Stomach (tissue), 9 donors: Measurements from ENCODE around the gene FAM171A1. TPM values are rescaled to one million over a fixed set of nuclear protein-coding genes. Genes with fewer than 3 reads are reported as not detected.

ENCODE experiments used
- DNase-seq, 2 donors: peaks; one replicate each; pipeline versions ENCODE4 v3.0.0 to v3.0.0-alpha.2; 2013 to 2019
- H3K27ac ChIP-seq, 5 donors: fragments of 200-600 bp in 4 of 5; sonication (generic) in 4 of 5; one replicate each; pipeline ENCODE4 v1.5.1; 2013 to 2019; ENCODE audit warnings: mild to moderate bottlenecking in 1 of 5, moderate library complexity in 1 of 5
- H3K27me3 ChIP-seq, 3 donors: fragments of 200-600 bp; sonication (generic); one replicate each; pipeline ENCODE4 v1.5.1; 2017 to 2019; ENCODE audit warnings: mixed run types in 1 of 3
- H3K36me3 ChIP-seq, 4 donors: fragments of 200-600 bp; sonication (generic); 1 replicate in 3 of 4; 2 replicates in 1 of 4; pipeline ENCODE4 v1.5.1; 2016 to 2019
- H3K4me1 ChIP-seq, 4 donors: fragments of 200-600 bp; sonication (generic); one replicate each; pipeline ENCODE4 v1.5.1; 2016 to 2019
- H3K4me3 ChIP-seq, 4 donors: fragments of 200-600 bp; sonication (generic) in 3 of 4; one replicate each; pipeline ENCODE4 v1.5.1; 2016 to 2019; ENCODE audit warnings: mild to moderate bottlenecking in 1 of 4
- H3K9me3 ChIP-seq, 4 donors: fragments of 200-600 bp; sonication (generic); one replicate each; pipeline ENCODE4 v1.5.1; 2016 to 2019
- CTCF ChIP-seq, 7 experiments: fragments of 450-650 bp in 4 of 7; fragments of 200-600 bp in 3 of 7; sonication (generic) in 3 of 7; IDR thresholded peaks; one replicate each; pipeline ENCODE4 v1.5.1; 2016 to 2019; ENCODE audit warnings: antibody characterized with exemption in 7 of 7, control low read depth in 2 of 7, mild to moderate bottlenecking in 1 of 7
- EP300 ChIP-seq: sonication (generic); formaldehyde crosslinking; IDR thresholded peaks from one replicate; pipeline ENCODE4 v1.6.1; 2017; ENCODE audit warnings: antibody characterized with exemption
- POLR2A ChIP-seq, 4 donors: fragments of 450-650 bp; IDR thresholded peaks; one replicate each; pipeline ENCODE4 v1.6.1; 2016; ENCODE audit warnings: antibody characterized with exemption in 4 of 4, control low read depth in 2 of 4, mild to moderate bottlenecking in 1 of 4, moderate library complexity in 1 of 4
- POLR2AphosphoS5 ChIP-seq, 3 donors: sonication (generic); formaldehyde crosslinking; IDR thresholded peaks; one replicate each; pipeline ENCODE4 v1.6.1; 2016; ENCODE audit warnings: antibody characterized with exemption in 3 of 3
- WGBS, 5 donors: extraction: QIAGEN DNeasy Blood & Tissue Kit in 3 of 5; methylation state at CpG; one replicate each; pipeline versions ENCODE4 v1.1.5 to v1.1.7; 2013 to 2018; 5-methylcytosine and 5-hydroxymethylcytosine counted together
- intact Hi-C: fragments of 100-400 bp; cut with DNase I; formaldehyde crosslinking; loops from one replicate; pipeline ENCODE4 v1.15.1; 2023; ENCODE audit warnings: low total_unique reads
- polyA plus RNA-seq, 3 donors: library from polyadenylated mRNA; stranded (reverse); fragments of 200-250 nt; gene quantifications; one replicate each; pipeline ENCODE4 v1.2.3, GENCODE V29; 2013
- total RNA-seq, 5 donors: library from RNA; depleted of rRNA; stranded (reverse); fragments of >200 nt; gene quantifications; one replicate each; pipeline versions ENCODE4 v1.1.0 to v1.2.3, GENCODE V29; 2014 to 2016
- donor health status: healthy with polysubstance abuse.
- donor health status: Bipolar disorder and iron deficiency.
- donor health status: healthy.

The FAM171A1 gene
- total and polyA plus RNA-seq, 8 donors = 1.8 to 98.7 (median 10.3) TPM

- H3K36me3 ChIP-seq = no peaks in the 10 kb centered on the region
- H3K9me3 ChIP-seq = no peaks in the 10 kb centered on the region
- no peaks in the 10 kb centered on the region for H3K4me1 ChIP-seq
- TF ChIP-seq CTCF (IDR thresholded peaks at IDR 0.05) (no peak), POLR2AphosphoS5 (IDR thresholded peaks at IDR 0.05) (no peak), POLR2A (IDR thresholded peaks at IDR 0.05) (no peak), EP300 (no peak)
- DNase-seq = no peak
- 76 to 88% (median 84%) methylated on average over 9 to 11 of the region's 11 CpGs for WGBS, 5 donors
- no peak overlapping the region for H3K4me3 ChIP-seq
- intact Hi-C loops = no loop called here
- H3K27me3 ChIP-seq = no peaks in the 10 kb centered on the region
- no peak overlapping the region for H3K27ac ChIP-seq
These were observed 139.7 kb downstream of the FAM171A1 start for GRCh38 chr10:15231426-15231825.

GRCh38 chr10:15230257-15230656 lies 140.8 kb downstream of the FAM171A1 start:
- TF ChIP-seq POLR2A (IDR thresholded peaks at IDR 0.05) (no peak), POLR2AphosphoS5 (IDR thresholded peaks at IDR 0.05) (no peak), EP300 (no peak), CTCF (IDR thresholded peaks at IDR 0.05) (no peak)
- H3K27ac ChIP-seq = no peak overlapping the region
- H3K4me3 ChIP-seq = no peak overlapping the region
- H3K9me3 ChIP-seq = no peaks in the 10 kb centered on the region
- H3K36me3 ChIP-seq = peaks cover 0 to 4% (median 0%) of the 10 kb centered on the region in 4 donors
- WGBS, 5 donors = 49 to 63% (median 58%) methylated on average over 3 of the region's 3 CpGs
- H3K4me1 ChIP-seq = no peaks in the 10 kb centered on the region
- intact Hi-C loops = no loop called here
- H3K27me3 ChIP-seq = no peaks in the 10 kb centered on the region
- DNase-seq = no peak

- Histone ChIP-seq H3K9me3 (no peaks in the 10 kb centered on the region), H3K4me1 (no peaks in the 10 kb centered on the region), H3K4me3 (no peak overlapping the region), H3K27me3 (no peaks in the 10 kb centered on the region), H3K36me3 (peaks cover 0 to 9% (median 0%) of the 10 kb centered on the region in 4 donors), H3K27ac (no peak overlapping the region)
- intact Hi-C loops = no loop called here
- TF ChIP-seq EP300 (no peak), POLR2A (IDR thresholded peaks at IDR 0.05) (no peak), CTCF (IDR thresholded peaks at IDR 0.05) (no peak), POLR2AphosphoS5 (IDR thresholded peaks at IDR 0.05) (no peak)
- DNase-seq = no peak
- 80 to 91% (median 87%) methylated on average over 4 of the region's 4 CpGs for WGBS, 5 donors
These were observed 141.8 kb downstream of the FAM171A1 start for GRCh38 chr10:15229268-15229667.

GRCh38 chr10:15228426-15228825 lies 142.7 kb downstream of the FAM171A1 start:
- H3K4me3 ChIP-seq = no peak overlapping the region
- no peaks in the 10 kb centered on the region for H3K9me3 ChIP-seq
- intact Hi-C loops = no loop called here
- 80 to 98% (median 90%) methylated on average over 8 of the region's 8 CpGs for WGBS, 5 donors
- DNase-seq = no peak
- no peak overlapping the region for H3K27ac ChIP-seq
- TF ChIP-seq CTCF (IDR thresholded peaks at IDR 0.05) (no peak), POLR2AphosphoS5 (IDR thresholded peaks at IDR 0.05) (no peak), EP300 (no peak), POLR2A (IDR thresholded peaks at IDR 0.05) (no peak)
- no peaks in the 10 kb centered on the region for H3K27me3 ChIP-seq
- peaks cover 0 to 9% (median 0%) of the 10 kb centered on the region in 4 donors for H3K36me3 ChIP-seq
- H3K4me1 ChIP-seq = no peaks in the 10 kb centered on the region
